Measurements from ENCODE around the gene PMCH. TPM values are rescaled to one million over a fixed set of nuclear protein-coding genes. Genes with fewer than 3 reads are reported as not detected.
"Not testable (repeated sequence)": the region's sequence is repeated elsewhere in the genome, so short reads cannot be mapped to it uniquely, and the experiment has no call there.

Gene PMCH
- total RNA-seq (not detected), polyA plus RNA-seq (not detected)
- long read RNA-seq, donor 1, result 0 reads
- long read RNA-seq, donor 2, result 0 reads
- long read RNA-seq, donor 3, result 0 reads

- H3K4me3 ChIP-seq, result no peak within 1 kb of the TSS
These were observed at the start of gene PMCH for GRCh38 chr12:102197789-102198188. PMCH (minus strand) TSS chr12:102197833; CDS start chr12:102197770, 63 bp downstream.

GRCh38 chr12:102240859-102241258, 43.2 kb upstream of the PMCH start:
- WGBS, 3 donors, result 93 to 97% (median 96%) methylated on average over 2 of the region's 2 CpGs
- H3K36me3 ChIP-seq; H3K9me3 ChIP-seq; H3K27ac ChIP-seq; DNase-seq; intact Hi-C loops (cut with DNase I); H3K4me3 ChIP-seq; H3K27me3 ChIP-seq; H3K4me1 ChIP-seq (ENCODE audit: insufficient read depth): not testable (repeated sequence)

More at GRCh38 chr12:102197789-102198188, at the start of gene PMCH:
- 48 to 76% (median 56%) methylated on average over 1 of the region's 1 CpG for WGBS, 3 donors
- no peaks in the 10 kb centered on the region for H3K4me1 ChIP-seq (ENCODE audit: insufficient read depth)
- intact Hi-C loops (cut with DNase I), result no loop called here
- H3K27me3 ChIP-seq, result no peaks in the 10 kb centered on the region
- no peaks in the 10 kb centered on the region for H3K36me3 ChIP-seq
- TF ChIP-seq CTCF (IDR thresholded peaks at IDR 0.05) (no peak), EP300 (IDR thresholded peaks at IDR 0.05) (no peak), POLR2A (IDR thresholded peaks at IDR 0.05) (no peak)
- no peak for DNase-seq
- H3K27ac ChIP-seq, result no peak within 1 kb of the TSS
- H3K9me3 ChIP-seq, result no peaks in the 10 kb centered on the region

- no peaks in the 10 kb centered on the region for H3K9me3 ChIP-seq
- no peaks in the 10 kb centered on the region for H3K27me3 ChIP-seq
- peaks cover 7% of the 10 kb centered on the region for H3K4me1 ChIP-seq (ENCODE audit: insufficient read depth)
- TF ChIP-seq CTCF (IDR thresholded peaks at IDR 0.05) (no peak), POLR2A (IDR thresholded peaks at IDR 0.05) (no peak), EP300 (IDR thresholded peaks at IDR 0.05) (no peak)
- H3K27ac ChIP-seq, result no peak overlapping the region
- 81 to 91% (median 89%) methylated on average over 2 of the region's 2 CpGs for WGBS, 3 donors
- DNase-seq, result no peak
- no peaks in the 10 kb centered on the region for H3K36me3 ChIP-seq
- intact Hi-C loops (cut with DNase I), result no loop called here
- H3K4me3 ChIP-seq, result no peak overlapping the region
These were observed 37.0 kb upstream of the PMCH start for GRCh38 chr12:102234599-102234998.

GRCh38 chr12:102232446-102232845, 34.8 kb upstream of the PMCH start:
- WGBS, 3 donors, result 4 to 23% (median 12%) methylated on average over 1 of the region's 1 CpG
- no peak overlapping the region for H3K4me3 ChIP-seq
- H3K27me3 ChIP-seq, result no peaks in the 10 kb centered on the region
- intact Hi-C loops (cut with DNase I), result no loop called here
- no peaks in the 10 kb centered on the region for H3K9me3 ChIP-seq
- H3K36me3 ChIP-seq, result no peaks in the 10 kb centered on the region
- H3K27ac ChIP-seq, result peak overlapping the region in 1 of 2 donors; percentile 47
- H3K4me1 ChIP-seq (ENCODE audit: insufficient read depth), result peaks cover 7% of the 10 kb centered on the region
- TF ChIP-seq POLR2A (IDR thresholded peaks at IDR 0.05), result no peak
- no peak for TF ChIP-seq EP300 (IDR thresholded peaks at IDR 0.05)
- TF ChIP-seq CTCF (IDR thresholded peaks at IDR 0.05), result no peak
- peak in 2 of 5 donors; percentile 13 to 25 for DNase-seq

- H3K27ac ChIP-seq, result peak overlapping the region in 1 of 2 donors; percentile 47
- no peaks in the 10 kb centered on the region for H3K36me3 ChIP-seq
- DNase-seq, result peak in 2 of 5 donors; percentile 13 to 18
- no peaks in the 10 kb centered on the region for H3K27me3 ChIP-seq
- no peaks in the 10 kb centered on the region for H3K9me3 ChIP-seq
- no peak for TF ChIP-seq POLR2A (IDR thresholded peaks at IDR 0.05)
- TF ChIP-seq EP300 (IDR thresholded peaks at IDR 0.05), result no peak
- no peak for TF ChIP-seq CTCF (IDR thresholded peaks at IDR 0.05)
- H3K4me3 ChIP-seq, result no peak overlapping the region
- H3K4me1 ChIP-seq (ENCODE audit: insufficient read depth), result peaks cover 7% of the 10 kb centered on the region
- intact Hi-C loops (cut with DNase I), result no loop called here
These were observed 34.4 kb upstream of the PMCH start for GRCh38 chr12:102232036-102232435.
